H9 (cell line): ENCODE results near the gene MYNN. TPM values are rescaled to one million over a fixed set of nuclear protein-coding genes. Genes with fewer than 3 reads are reported as not detected.

ENCODE experiments used
- DNase-seq: peaks from one replicate; pipeline ENCODE4 v3.0.0-alpha.2; 2017
- H2AFZ ChIP-seq: one replicate; pipeline ENCODE4 v1.6.1; 2013; ENCODE audit warnings: mild to moderate bottlenecking, low read length, control low read depth, moderate library complexity
- H2AK5ac ChIP-seq: 2 replicates; pipeline ENCODE4 v1.6.1; 2013; ENCODE audit warnings: low read length, control low read depth, mixed read lengths; ENCODE audit not compliant: insufficient read length
- H2BK120ac ChIP-seq: one replicate; pipeline ENCODE4 v1.6.1; 2013; ENCODE audit warnings: low read depth, mild to moderate bottlenecking, low read length, control low read depth, inconsistent platforms; ENCODE audit not compliant: poor library complexity, severe bottlenecking
- H2BK12ac ChIP-seq: 2 replicates; pipeline ENCODE4 v1.6.1; 2013; ENCODE audit warnings: low read length, control low read depth, mixed read lengths, low read depth; ENCODE audit not compliant: insufficient read length
- H2BK15ac ChIP-seq: 2 replicates; pipeline ENCODE4 v1.6.1; 2013; ENCODE audit warnings: low read depth, low read length, control low read depth
- H2BK20ac ChIP-seq: one replicate; pipeline ENCODE4 v1.6.1; 2013; ENCODE audit warnings: low read depth, mild to moderate bottlenecking, low read length, control low read depth, inconsistent platforms; ENCODE audit not compliant: poor library complexity, severe bottlenecking
- H2BK5ac ChIP-seq: 2 replicates; pipeline ENCODE4 v1.6.1; 2013; ENCODE audit warnings: low read length, control low read depth, mixed read lengths; ENCODE audit not compliant: insufficient read length
- H3K14ac ChIP-seq: 2 replicates; pipeline ENCODE4 v1.6.1; 2013; ENCODE audit warnings: low read length, control low read depth; ENCODE audit not compliant: insufficient read depth
- H3K18ac ChIP-seq: 2 replicates; pipeline ENCODE4 v1.6.1; 2013; ENCODE audit warnings: low read depth, mild to moderate bottlenecking, mixed read lengths, low read length, control low read depth; ENCODE audit not compliant: insufficient read length
- H3K23ac ChIP-seq: 2 replicates; pipeline ENCODE4 v1.6.1; 2013; ENCODE audit warnings: low read length, control low read depth, mixed read lengths, low read depth; ENCODE audit not compliant: insufficient read length
- H3K23me2 ChIP-seq: 2 replicates; pipeline ENCODE4 v1.6.1; 2013; ENCODE audit warnings: low read depth, mild to moderate bottlenecking, mixed read lengths, low read length, control low read depth; ENCODE audit not compliant: insufficient read length, poor library complexity, severe bottlenecking
- H3K27ac ChIP-seq: 2 replicates; pipeline ENCODE4 v1.5.1; 2013; ENCODE audit warnings: low read length, control low read depth, mixed read lengths, low read depth; ENCODE audit not compliant: insufficient read length
- H3K27me3 ChIP-seq: 2 replicates; pipeline ENCODE4 v1.6.1; 2013; ENCODE audit warnings: low read length, control low read depth, inconsistent platforms; ENCODE audit not compliant: insufficient read depth
- H3K4ac ChIP-seq: 2 replicates; pipeline ENCODE4 v1.6.1; 2013; ENCODE audit warnings: low read depth, mild to moderate bottlenecking, control low read depth, inconsistent platforms, low read length, moderate library complexity
- H3K4me1 ChIP-seq: 2 replicates; pipeline ENCODE4 v1.6.1; 2013; ENCODE audit warnings: low read length, control low read depth, inconsistent platforms; ENCODE audit not compliant: insufficient read depth
- H3K4me2 ChIP-seq: 2 replicates; pipeline ENCODE4 v1.6.1; 2013; ENCODE audit warnings: low read length, control low read depth, mixed read lengths; ENCODE audit not compliant: insufficient read length, insufficient read depth
- H3K56ac ChIP-seq: 2 replicates; pipeline ENCODE4 v1.6.1; 2013; ENCODE audit warnings: low read depth, mild to moderate bottlenecking, mixed read lengths, low read length, control low read depth; ENCODE audit not compliant: insufficient read length
- H3K79me1 ChIP-seq: 2 replicates; pipeline ENCODE4 v1.6.1; 2013; ENCODE audit warnings: low read depth, mild to moderate bottlenecking, moderate library complexity, low read length, control low read depth, inconsistent platforms; ENCODE audit not compliant: insufficient read depth, poor library complexity, severe bottlenecking
- H3K79me2 ChIP-seq: 2 replicates; pipeline ENCODE4 v1.6.1; 2013; ENCODE audit warnings: low read length, control low read depth, inconsistent platforms; ENCODE audit not compliant: insufficient read depth
- H3K9ac ChIP-seq: 2 replicates; pipeline ENCODE4 v1.6.1; 2013; ENCODE audit warnings: low read length, control low read depth, mixed read lengths; ENCODE audit not compliant: insufficient read length; ENCODE audit errors: extremely low read depth
- H3K9me3 ChIP-seq: one replicate; pipeline ENCODE4 v1.6.1; 2013; ENCODE audit warnings: low read depth, low read length, inconsistent platforms; ENCODE audit not compliant: control insufficient read depth
- H3T11ph ChIP-seq: one replicate; pipeline ENCODE4 v1.6.1; 2013; ENCODE audit warnings: mild to moderate bottlenecking, low read length, control low read depth, inconsistent platforms
- H4K20me1 ChIP-seq: one replicate; pipeline ENCODE4 v1.6.1; 2013; ENCODE audit not compliant: control insufficient read depth, insufficient read length, insufficient read depth
- H4K5ac ChIP-seq: 2 replicates; pipeline ENCODE4 v1.6.1; 2013; ENCODE audit warnings: low read depth, mild to moderate bottlenecking, mixed read lengths, low read length, control low read depth; ENCODE audit not compliant: insufficient read length
- H4K8ac ChIP-seq: replicated peaks from 2 replicates; pipeline ENCODE4 v1.6.1; 2013; ENCODE audit warnings: low read length, control low read depth, mixed read lengths, low read depth; ENCODE audit not compliant: insufficient read length
- H4K91ac ChIP-seq: 2 replicates; pipeline ENCODE4 v1.6.1; 2013; ENCODE audit warnings: low read depth, mild to moderate bottlenecking, moderate library complexity, mixed read lengths, low read length, control low read depth; ENCODE audit not compliant: insufficient read length
- H3K27ac Mint-ChIP-seq, 3 experiments: 2 replicates in 2 of 3; 3 replicates in 1 of 3; pipeline ENCODE4 v1.8.0; 2020 to 2021; ENCODE audit warnings: mixed read lengths in 3 of 3, mild to moderate bottlenecking in 1 of 3, moderate library complexity in 1 of 3
- H3K27me3 Mint-ChIP-seq: 2 replicates; pipeline ENCODE4 v1.8.0; 2021; ENCODE audit warnings: low read depth, mild to moderate bottlenecking, moderate library complexity, mixed read lengths
- H3K36me3 Mint-ChIP-seq, 3 experiments: 2 replicates in 2 of 3; 3 replicates in 1 of 3; pipeline ENCODE4 v1.8.0; 2020 to 2021; ENCODE audit warnings: low read depth in 3 of 3, mixed read lengths in 3 of 3; ENCODE audit not compliant: insufficient read depth in 1 of 3
- H3K4me1 Mint-ChIP-seq, 2 experiments: 2 replicates each; pipeline ENCODE4 v1.8.0; 2020; ENCODE audit warnings: mixed read lengths in 2 of 2
- H3K4me3 Mint-ChIP-seq, 2 experiments: 2 replicates in 1 of 2; 3 replicates in 1 of 2; pipeline ENCODE4 v1.8.0; 2020 to 2021; ENCODE audit warnings: mild to moderate bottlenecking in 2 of 2, mixed read lengths in 2 of 2, moderate library complexity in 1 of 2
- H3K9me3 Mint-ChIP-seq, 2 experiments: 2 replicates in 1 of 2; 3 replicates in 1 of 2; pipeline ENCODE4 v1.8.0; 2020; ENCODE audit warnings: mild to moderate bottlenecking in 2 of 2, mixed read lengths in 2 of 2, moderate library complexity in 1 of 2
- CTCF ChIP-seq: fragments of 200-600 bp; sonication (generic); conservative IDR thresholded peaks from 3 replicates; pipeline ENCODE4 v1.8.0; 2021; ENCODE audit warnings: antibody characterized with exemption, mild to moderate bottlenecking
- WGBS: extraction: QIAGEN DNeasy Blood & Tissue Kit; methylation state at CpG from one replicate; pipeline ENCODE4 v1.1.7; 2013; ENCODE audit warnings: missing lambda C conversion rate, low lambda C conversion rate, mixed read lengths; ENCODE audit not compliant: insufficient read length; ENCODE audit errors: extremely low coverage; 5-methylcytosine and 5-hydroxymethylcytosine counted together
- total RNA-seq: library from RNA; stranded (reverse); gene quantifications from 2 replicates; pipeline ENCODE4 v1.2.1, GENCODE V29; 2021

MYNN gene
- total RNA-seq, 1 experiment from 2014 or later = 15.9 TPM

- H2BK120ac ChIP-seq = no peak overlapping the region
- Mint-ChIP-seq H3K4me1 (peaks cover 0 to 4% of the 10 kb centered on the region in 2 experiments; a peak in 1 of 4 replicates), H3K27me3 (no peaks in the 10 kb centered on the region), H3K4me3 (no peak overlapping the region), H3K9me3 (peaks cover 0 to 3% of the 10 kb centered on the region in 2 experiments; a peak in 2 of 5 replicates), H3K36me3 (no peaks in the 10 kb centered on the region), H3K27ac (no peak overlapping the region)
- no peak overlapping the region for H4K8ac ChIP-seq
- H2AK5ac ChIP-seq = no peak overlapping the region
- no peak overlapping the region for H2AFZ ChIP-seq
- H2BK15ac ChIP-seq = no peak overlapping the region
- no peak overlapping the region for H3K14ac ChIP-seq
- no peaks in the 10 kb centered on the region for H3K79me1 ChIP-seq
- no peak overlapping the region for H4K91ac ChIP-seq
- no peak overlapping the region for H2BK12ac ChIP-seq
- WGBS = no CpG with 5 or more reads among the region's 3 CpGs
- TF ChIP-seq CTCF = no peak
- H3K79me2 ChIP-seq = no peaks in the 10 kb centered on the region
- H3K27me3 ChIP-seq = no peaks in the 10 kb centered on the region
- no peaks in the 10 kb centered on the region for H3K4me1 ChIP-seq
- no peak overlapping the region for H4K5ac ChIP-seq
- no peak overlapping the region for H2BK5ac ChIP-seq
- H3K4me2 ChIP-seq = no peak overlapping the region
- H3T11ph ChIP-seq = no peak overlapping the region
- H3K23me2 ChIP-seq = no peaks in the 10 kb centered on the region
- no peaks in the 10 kb centered on the region for H4K20me1 ChIP-seq
- DNase-seq = no peak
- H3K4ac ChIP-seq = no peak overlapping the region
- no peak overlapping the region for H3K9ac ChIP-seq
- no peak overlapping the region for H3K23ac ChIP-seq
- no peak overlapping the region for H3K56ac ChIP-seq
- H3K9me3 ChIP-seq = no peaks in the 10 kb centered on the region
- H3K18ac ChIP-seq = no peak overlapping the region
- H2BK20ac ChIP-seq = no peak overlapping the region
- no peak overlapping the region for H3K27ac ChIP-seq
These were observed 18.5 kb upstream of the MYNN start for GRCh38 chr3:169754711-169755110.
